Activated naive CD4-positive, alpha-beta T cell treated with anti-CD3 and anti-CD28 coated beads, Interleukin-2, amount 10 ng/mL, durations not matched to agents 7 days and 5 days (primary cell): ENCODE results near the gene KLHL1.
"Not testable (repeated sequence)": the region's sequence is repeated elsewhere in the genome, so short reads cannot be mapped to it uniquely, and the experiment has no call there.

ENCODE experiments used
- CTCF ChIA-PET: fragments of 350-600 bp; sonication (Branson Sonifier 250); formaldehyde crosslinking; loops from one replicate; lab custom pipeline; 2021; ENCODE audit warnings: antibody characterized with exemption; lab: Charles Lee
- DNase-seq: peaks from one replicate; pipeline ENCODE4 v3.0.0-alpha.2; 2020
- H3K27ac Mint-ChIP-seq: one replicate; pipeline ENCODE4 v1.8.0; 2021; ENCODE audit warnings: mild to moderate bottlenecking, moderate library complexity, mixed read lengths
- H3K27me3 Mint-ChIP-seq: one replicate; pipeline ENCODE4 v1.8.0; 2021; ENCODE audit warnings: mild to moderate bottlenecking, mixed read lengths
- H3K36me3 Mint-ChIP-seq: one replicate; pipeline ENCODE4 v1.8.0; 2021; ENCODE audit warnings: mixed read lengths
- H3K4me1 Mint-ChIP-seq: one replicate; pipeline ENCODE4 v1.8.0; 2021; ENCODE audit warnings: mixed read lengths
- H3K4me3 Mint-ChIP-seq: one replicate; pipeline ENCODE4 v1.8.0; 2021; ENCODE audit warnings: mild to moderate bottlenecking, moderate library complexity, mixed read lengths
- H3K9me3 Mint-ChIP-seq: one replicate; pipeline ENCODE4 v1.8.0; 2021; ENCODE audit warnings: mixed read lengths

Gene KLHL1, protein sequence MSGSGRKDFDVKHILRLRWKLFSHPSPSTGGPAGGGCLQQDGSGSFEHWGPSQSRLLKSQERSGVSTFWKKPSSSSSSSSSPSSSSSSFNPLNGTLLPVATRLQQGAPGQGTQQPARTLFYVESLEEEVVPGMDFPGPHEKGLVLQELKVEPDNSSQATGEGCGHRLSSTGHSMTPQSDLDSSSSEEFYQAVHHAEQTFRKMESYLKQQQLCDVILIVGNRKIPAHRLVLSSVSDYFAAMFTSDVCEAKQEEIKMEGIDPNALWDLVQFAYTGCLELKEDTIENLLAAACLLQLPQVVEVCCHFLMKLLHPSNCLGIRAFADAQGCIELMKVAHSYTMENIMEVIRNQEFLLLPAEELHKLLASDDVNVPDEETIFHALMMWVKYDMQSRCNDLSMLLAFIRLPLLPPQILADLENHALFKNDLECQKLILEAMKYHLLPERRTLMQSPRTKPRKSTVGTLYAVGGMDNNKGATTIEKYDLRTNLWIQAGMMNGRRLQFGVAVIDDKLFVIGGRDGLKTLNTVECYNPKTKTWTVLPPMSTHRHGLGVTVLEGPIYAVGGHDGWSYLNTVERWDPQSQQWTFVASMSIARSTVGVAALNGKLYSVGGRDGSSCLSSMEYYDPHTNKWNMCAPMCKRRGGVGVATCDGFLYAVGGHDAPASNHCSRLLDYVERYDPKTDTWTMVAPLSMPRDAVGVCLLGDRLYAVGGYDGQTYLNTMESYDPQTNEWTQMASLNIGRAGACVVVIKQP

DNA sequence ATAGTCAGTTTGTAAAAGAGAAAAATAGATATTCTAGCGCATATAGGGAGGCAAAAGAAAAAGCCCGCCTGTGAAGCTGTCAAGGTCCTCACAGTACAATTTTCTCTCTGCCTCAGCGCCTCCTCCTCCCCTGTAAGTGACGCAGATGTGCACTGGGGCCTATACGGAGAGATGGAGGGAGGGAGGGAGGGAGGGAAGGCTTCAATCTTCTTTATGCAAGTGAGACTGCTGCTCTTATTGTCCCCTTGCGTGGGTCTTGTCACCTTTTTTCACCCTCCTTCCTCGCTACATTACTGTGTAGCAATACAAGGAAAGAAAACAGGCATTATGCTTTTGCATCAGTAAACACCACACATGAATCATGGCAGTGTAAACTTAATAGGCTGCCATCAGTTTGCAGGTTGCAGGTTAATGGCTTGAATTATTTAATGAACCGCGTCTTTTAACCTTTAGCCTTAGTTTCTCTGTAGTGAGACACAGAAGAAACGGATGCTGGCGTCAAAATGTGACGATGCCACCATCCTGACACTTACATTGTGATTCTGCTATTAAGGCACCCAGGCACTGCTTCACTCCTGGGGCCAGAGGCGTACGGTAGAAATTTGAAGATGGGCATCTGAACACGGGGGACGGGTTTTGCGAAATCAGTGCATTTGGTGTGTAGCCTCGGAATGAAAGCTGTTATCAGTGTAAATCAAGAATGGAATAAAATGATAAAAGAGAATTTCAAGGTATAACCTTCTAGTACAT is at the start of gene KLHL1:
TSS of gene KLHL1 (minus strand) at position 97 of the 750 bp plus-strand sequence. CDS start 753 bp downstream, outside the sequence.
- CTCF ChIA-PET, result no interaction called here
- H3K36me3 Mint-ChIP-seq, result no peaks in the 10 kb centered on the region
- H3K27me3 Mint-ChIP-seq, result peaks cover 7% of the 10 kb centered on the region
- H3K27ac Mint-ChIP-seq, result no peak within 1 kb of the TSS
- no peak within 1 kb of the TSS for H3K4me3 Mint-ChIP-seq
- no peak for DNase-seq
- H3K4me1 Mint-ChIP-seq, result no peaks in the 10 kb centered on the region
- no peaks in the 10 kb centered on the region for H3K9me3 Mint-ChIP-seq

DNA sequence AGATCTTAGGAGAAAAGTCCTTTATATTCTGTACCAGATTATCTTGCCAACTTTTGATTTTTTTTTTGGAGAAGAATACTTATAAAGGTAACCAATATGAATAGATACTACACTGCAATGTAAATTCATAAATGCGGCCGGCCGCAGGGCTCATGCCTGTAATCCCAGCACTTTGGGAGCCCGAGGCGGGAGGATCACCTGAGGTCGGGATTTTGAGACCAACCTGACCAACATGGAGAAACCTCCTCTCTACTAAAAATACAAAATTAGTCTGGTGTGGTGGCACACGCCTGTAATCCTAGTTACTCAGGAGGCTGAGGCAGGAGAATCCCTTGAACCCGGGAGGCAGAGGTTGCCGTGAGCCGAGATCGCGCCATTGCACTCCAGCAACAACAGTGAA is 34.4 kb upstream of the KLHL1 start:
- H3K36me3 Mint-ChIP-seq, H3K4me3 Mint-ChIP-seq, DNase-seq, H3K9me3 Mint-ChIP-seq, H3K4me1 Mint-ChIP-seq, CTCF ChIA-PET, H3K27ac Mint-ChIP-seq, H3K27me3 Mint-ChIP-seq: not testable (repeated sequence)

DNA sequence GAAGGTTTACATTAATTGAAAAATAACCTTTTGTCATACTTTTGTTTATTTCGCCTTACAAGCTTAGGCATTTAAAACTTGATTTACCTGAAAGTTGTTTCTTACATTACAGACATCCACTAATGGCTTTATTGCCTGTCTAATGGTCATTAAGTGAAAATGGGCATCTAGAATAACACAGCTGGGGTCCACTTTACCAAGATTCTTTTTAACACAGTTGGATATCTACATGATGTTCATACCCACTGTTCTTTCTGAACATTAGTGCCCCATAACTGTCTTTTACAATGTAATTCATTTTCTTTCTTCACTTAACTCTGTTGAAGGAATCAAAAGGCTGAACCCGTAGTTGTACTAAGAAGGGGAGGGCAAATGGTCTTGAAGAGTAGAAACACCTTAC is 19.8 kb upstream of the KLHL1 start:
- no peak for DNase-seq
- Mint-ChIP-seq H3K36me3 (no peaks in the 10 kb centered on the region), H3K4me3 (no peak overlapping the region), H3K27ac (no peak overlapping the region), H3K27me3 (no peaks in the 10 kb centered on the region), H3K4me1 (no peaks in the 10 kb centered on the region), H3K9me3 (no peaks in the 10 kb centered on the region)
- CTCF ChIA-PET, result interaction anchor here (0.7 kb wide), 1 partner anchor 74 kb away, joined by 3 read pairs; no protein-coding TSS in a partner anchor

DNA sequence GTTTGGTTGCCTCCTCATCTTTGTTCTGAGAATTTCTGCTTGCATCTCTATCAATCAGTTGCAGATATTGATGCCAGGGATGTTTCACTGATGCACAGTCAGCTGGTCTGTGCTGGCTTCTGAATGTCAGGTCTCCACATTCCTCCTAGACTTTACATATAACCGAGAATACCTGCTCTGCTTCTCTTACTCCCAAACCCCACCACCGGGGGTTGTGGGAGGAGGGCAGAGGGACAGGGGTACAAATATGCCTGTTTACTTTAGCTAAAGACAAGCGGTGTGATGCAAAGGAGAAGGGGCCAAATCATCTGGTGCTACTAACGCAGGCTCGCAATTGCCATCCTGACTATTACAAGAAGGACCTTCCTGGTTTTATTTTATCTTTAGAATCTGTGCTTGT is 17.4 kb upstream of the KLHL1 start:
- Mint-ChIP-seq H3K9me3 (peaks cover 2% of the 10 kb centered on the region), H3K27me3 (no peaks in the 10 kb centered on the region), H3K4me3 (no peak overlapping the region), H3K4me1 (no peaks in the 10 kb centered on the region), H3K27ac (no peak overlapping the region), H3K36me3 (no peaks in the 10 kb centered on the region)
- no peak for DNase-seq
- CTCF ChIA-PET, result no interaction called here

DNA sequence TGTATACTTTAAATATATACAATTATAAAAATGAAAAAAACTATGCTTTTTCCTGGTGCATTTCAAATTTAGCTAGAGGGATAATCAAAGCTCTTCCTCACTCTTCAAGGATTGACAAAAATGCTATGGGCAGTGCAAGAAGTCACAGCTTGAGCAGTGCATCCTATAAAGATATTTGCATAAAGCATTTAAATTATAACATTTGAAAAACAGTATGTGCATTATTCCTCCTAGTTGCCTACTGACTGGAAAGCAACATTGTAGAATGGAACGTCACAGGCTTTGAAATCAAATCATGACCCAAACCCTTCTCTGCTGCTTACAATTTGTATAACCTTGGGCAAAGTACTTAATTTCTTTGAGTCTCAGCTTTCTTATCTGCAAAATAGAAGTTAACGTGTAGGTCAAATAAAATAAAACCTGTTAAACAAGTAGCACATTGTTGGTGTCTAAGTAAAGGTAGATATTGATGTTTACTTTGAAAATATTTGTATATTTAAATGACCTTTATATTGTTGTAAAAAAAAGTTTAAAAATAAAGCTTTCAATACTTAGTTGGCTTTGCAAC is 9.2 kb upstream of the KLHL1 start:
- peaks cover 2% of the 10 kb centered on the region for H3K9me3 Mint-ChIP-seq
- H3K36me3 Mint-ChIP-seq, result no peaks in the 10 kb centered on the region
- H3K27ac Mint-ChIP-seq, result no peak overlapping the region
- no peaks in the 10 kb centered on the region for H3K27me3 Mint-ChIP-seq
- no peak overlapping the region for H3K4me3 Mint-ChIP-seq
- no peaks in the 10 kb centered on the region for H3K4me1 Mint-ChIP-seq
- CTCF ChIA-PET, result no interaction called here
- no peak for DNase-seq

DNA sequence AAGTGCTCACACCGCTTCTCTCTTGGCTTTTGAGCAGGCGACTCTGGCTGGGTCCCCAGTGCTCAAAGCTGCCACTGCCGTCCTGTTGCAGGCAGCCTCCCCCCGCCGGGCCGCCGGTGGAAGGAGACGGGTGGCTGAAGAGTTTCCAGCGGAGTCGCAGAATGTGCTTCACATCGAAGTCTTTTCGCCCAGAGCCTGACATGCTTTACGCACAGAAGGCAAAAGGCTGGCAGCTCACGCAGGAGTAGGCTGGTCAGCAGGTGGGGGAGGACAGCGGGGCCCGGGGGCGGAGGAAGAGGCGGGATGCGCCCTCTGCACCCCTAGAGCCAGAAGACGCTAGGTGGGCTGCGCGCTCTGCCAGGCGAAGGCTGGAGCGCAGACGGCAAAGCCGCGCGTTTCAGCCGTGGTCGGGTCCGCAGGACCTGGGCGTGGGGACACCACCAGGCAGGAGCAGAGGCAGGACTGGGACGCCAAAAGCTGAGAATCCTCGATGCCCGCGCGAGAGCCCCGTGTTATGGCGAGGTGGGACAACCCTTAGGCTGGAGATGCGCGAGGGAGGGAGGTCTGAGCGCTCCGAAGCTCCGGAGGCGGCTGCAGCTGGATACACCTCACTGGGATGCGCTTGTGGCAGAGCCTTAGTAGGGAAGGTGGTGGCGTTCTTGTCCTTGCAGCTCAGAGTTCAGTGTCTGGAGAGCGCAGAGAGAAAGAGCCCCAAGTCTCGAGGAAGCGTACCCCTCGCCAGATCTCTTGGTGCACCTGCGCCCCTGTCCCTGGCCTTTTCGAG is 562 bp downstream of the KLHL1 start, which contains the start of gene ATXN8OS:
TSS of gene ATXN8OS (plus strand) at position 329 of the 784 bp plus-strand sequence.
- Mint-ChIP-seq H3K9me3 (no peaks in the 10 kb centered on the region), H3K27me3 (peaks cover 7% of the 10 kb centered on the region)

DNA sequence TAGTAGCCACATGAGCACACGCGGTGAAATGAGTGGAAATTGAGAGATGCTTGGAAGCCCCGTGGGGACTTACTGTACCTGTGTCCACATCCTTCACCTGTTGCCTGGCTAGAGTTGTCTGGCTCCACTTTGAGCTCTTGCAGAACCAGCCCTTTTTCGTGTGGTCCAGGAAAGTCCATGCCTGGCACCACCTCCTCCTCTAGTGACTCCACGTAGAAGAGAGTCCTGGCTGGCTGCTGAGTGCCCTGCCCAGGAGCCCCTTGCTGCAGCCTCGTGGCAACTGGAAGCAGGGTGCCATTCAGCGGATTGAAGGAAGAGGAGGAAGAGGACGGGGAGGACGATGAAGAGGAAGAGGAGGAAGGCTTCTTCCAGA is 1.1 kb downstream of the KLHL1 start:
- CTCF ChIA-PET, result no interaction called here
- no peak for DNase-seq
- Mint-ChIP-seq H3K4me3 (no peak overlapping the region), H3K36me3 (no peaks in the 10 kb centered on the region), H3K27ac (no peak overlapping the region), H3K9me3 (no peaks in the 10 kb centered on the region), H3K4me1 (no peaks in the 10 kb centered on the region), H3K27me3 (peaks cover 7% of the 10 kb centered on the region)

More for the DNA sequence above, 562 bp downstream of the KLHL1 start, which contains the start of gene ATXN8OS:
- H3K4me1 Mint-ChIP-seq, result no peaks in the 10 kb centered on the region
- no peak within 1 kb of the TSS for H3K4me3 Mint-ChIP-seq
- no peaks in the 10 kb centered on the region for H3K36me3 Mint-ChIP-seq
- DNase-seq, result no peak
- CTCF ChIA-PET, result no interaction called here
- no peak within 1 kb of the TSS for H3K27ac Mint-ChIP-seq

DNA sequence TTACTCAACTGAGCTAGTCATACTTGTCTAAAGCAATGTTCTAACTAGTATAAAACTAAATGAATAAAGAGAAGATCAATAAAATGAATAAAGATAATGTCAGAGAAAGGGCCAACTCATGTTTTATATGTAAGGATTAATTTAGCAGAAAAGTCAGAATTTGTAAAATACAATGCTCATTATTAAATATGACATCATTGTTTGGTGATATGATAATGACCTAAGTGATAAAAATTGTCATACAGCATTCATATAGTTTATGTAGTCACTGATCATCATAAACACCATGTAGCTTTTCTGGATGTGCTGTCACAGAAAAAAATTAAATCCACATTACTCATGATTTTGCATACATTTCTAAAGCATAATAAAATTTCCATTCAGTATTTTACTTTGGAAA is 3.8 kb downstream of the KLHL1 start:
- H3K4me1 Mint-ChIP-seq, result no peaks in the 10 kb centered on the region
- no peak overlapping the region for H3K4me3 Mint-ChIP-seq
- peaks cover 7% of the 10 kb centered on the region for H3K27me3 Mint-ChIP-seq
- no peak overlapping the region for H3K27ac Mint-ChIP-seq
- CTCF ChIA-PET, result no interaction called here
- DNase-seq, result no peak
- no peaks in the 10 kb centered on the region for H3K36me3 Mint-ChIP-seq
- no peaks in the 10 kb centered on the region for H3K9me3 Mint-ChIP-seq

DNA sequence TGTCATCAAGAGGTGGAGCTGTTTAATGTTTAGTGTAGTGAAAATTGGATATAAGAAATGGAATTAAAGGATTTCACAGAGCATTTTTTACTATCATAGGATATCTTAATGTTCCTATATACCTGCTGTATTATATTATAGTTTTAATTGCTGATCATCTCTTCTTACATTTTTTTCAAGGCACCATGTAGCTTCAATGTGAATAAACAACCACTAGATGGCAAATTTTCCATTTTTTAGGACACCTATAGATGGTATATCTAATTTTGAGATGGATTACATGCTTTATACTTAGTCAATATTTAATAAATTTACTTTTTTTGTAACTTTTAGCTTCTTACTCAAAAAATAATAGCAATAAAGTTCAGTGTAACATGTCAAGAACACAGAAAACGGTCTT is 9.6 kb downstream of the KLHL1 start:
- Mint-ChIP-seq H3K9me3 (peaks cover 2% of the 10 kb centered on the region), H3K27me3 (no peaks in the 10 kb centered on the region), H3K4me3 (no peak overlapping the region), H3K36me3 (no peaks in the 10 kb centered on the region), H3K4me1 (no peaks in the 10 kb centered on the region), H3K27ac (no peak overlapping the region)
- CTCF ChIA-PET, result no interaction called here
- DNase-seq, result no peak

DNA sequence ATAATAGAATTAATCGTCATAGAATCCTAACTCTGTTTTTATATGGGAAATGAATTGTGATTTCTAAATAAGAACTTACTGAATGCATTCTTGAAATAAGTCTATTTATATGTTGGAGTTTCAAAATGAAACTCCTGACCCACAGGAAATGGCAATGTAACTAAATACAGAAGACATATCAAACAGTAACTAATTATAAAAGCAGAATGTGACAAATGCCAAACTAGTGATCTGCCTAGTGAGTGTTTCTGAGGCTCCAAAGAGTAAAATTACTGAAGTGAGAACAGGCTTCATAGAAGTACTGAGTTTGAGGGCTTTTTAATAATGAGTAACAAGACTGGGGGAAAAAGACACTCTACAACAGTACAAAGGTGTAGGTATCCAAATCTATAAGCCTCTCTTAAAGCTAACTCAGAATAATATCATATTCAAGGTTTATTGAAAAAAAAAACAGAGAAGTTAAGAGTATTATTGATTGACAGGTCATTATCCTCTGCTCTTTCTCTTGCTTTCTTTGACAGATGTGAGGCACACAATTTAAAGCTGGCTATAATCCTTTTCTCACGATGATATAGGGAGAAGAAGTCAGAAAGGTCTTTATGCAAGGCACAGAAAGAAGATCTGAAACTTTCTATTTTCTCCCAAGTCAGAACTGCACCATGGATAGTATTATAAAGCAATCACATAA is 18.1 kb downstream of the KLHL1 start:
- H3K27me3 Mint-ChIP-seq, result no peaks in the 10 kb centered on the region
- H3K4me1 Mint-ChIP-seq, result no peaks in the 10 kb centered on the region
- H3K9me3 Mint-ChIP-seq, result peaks cover 6% of the 10 kb centered on the region
- H3K27ac Mint-ChIP-seq, result no peak overlapping the region
- no peak for DNase-seq
- no peak overlapping the region for H3K4me3 Mint-ChIP-seq
- no peaks in the 10 kb centered on the region for H3K36me3 Mint-ChIP-seq
- CTCF ChIA-PET, result no interaction called here

DNA sequence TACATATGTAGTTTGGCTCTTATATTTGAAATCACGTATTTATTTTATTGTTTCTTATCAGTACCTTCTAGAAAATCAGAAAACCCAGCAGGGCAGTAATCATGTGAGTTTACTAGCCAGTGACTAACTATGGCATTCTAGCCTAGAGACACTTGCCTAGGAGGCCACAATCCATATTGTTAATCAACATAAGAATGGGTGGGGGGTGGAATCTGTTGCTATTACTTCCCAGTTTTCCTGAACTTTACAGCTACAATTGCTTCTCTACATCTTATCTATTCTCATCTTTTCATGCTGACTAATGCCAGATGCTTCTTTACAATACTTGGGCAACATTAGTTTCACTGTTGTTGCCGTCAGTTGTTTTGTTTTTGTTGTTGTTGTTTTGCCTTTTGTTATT is 19.3 kb downstream of the KLHL1 start:
- CTCF ChIA-PET, result no interaction called here
- H3K27ac Mint-ChIP-seq, result no peak overlapping the region
- no peak for DNase-seq

DNA sequence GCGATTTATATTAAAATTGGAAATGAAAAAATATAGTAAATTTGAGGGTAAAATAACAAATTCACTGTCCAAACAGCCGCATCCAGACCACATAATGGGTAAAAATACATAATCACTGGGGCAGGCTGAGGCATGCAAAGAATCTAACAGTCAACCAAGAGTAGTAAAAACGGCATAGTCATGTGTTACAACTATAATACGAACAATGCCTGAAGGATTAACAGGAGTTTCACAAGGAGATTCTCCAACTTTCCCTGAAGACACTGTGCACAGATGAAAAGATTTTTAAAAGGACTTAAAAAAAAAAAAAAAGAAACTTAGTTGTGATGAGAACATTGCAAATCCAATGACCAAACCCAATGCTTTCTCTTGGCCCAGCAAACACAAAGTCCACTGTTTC is 21.0 kb downstream of the KLHL1 start:
- no peak for DNase-seq
- Mint-ChIP-seq H3K27me3 (no peaks in the 10 kb centered on the region), H3K4me3 (no peak overlapping the region), H3K4me1 (no peaks in the 10 kb centered on the region), H3K36me3 (no peaks in the 10 kb centered on the region), H3K27ac (no peak overlapping the region), H3K9me3 (peaks cover 6% of the 10 kb centered on the region)
- CTCF ChIA-PET, result no interaction called here

More for the DNA sequence above, 19.3 kb downstream of the KLHL1 start:
- Mint-ChIP-seq H3K36me3 (no peaks in the 10 kb centered on the region), H3K27me3 (no peaks in the 10 kb centered on the region), H3K4me3 (no peak overlapping the region), H3K4me1 (no peaks in the 10 kb centered on the region), H3K9me3 (peaks cover 6% of the 10 kb centered on the region)

DNA sequence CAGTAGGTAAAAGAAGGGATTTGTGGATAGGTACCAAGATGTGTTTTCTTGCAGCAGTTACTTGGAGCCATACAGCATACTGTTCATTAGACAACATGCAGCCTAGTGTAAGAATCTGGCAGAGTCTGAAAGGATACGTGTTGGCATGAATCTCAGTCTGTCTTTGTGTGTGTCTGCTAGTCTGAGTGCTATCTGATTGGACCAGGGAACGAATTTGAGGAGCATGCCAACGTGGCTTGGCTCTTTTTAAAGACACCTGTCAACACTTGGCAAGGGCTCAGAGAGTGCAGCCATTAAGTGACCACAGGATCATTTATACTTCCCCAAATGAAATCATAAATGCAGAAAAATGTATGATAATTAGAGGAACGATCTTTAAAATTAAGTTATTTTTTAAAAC is 28.2 kb downstream of the KLHL1 start:
- CTCF ChIA-PET, result no interaction called here
- H3K27me3 Mint-ChIP-seq, result no peaks in the 10 kb centered on the region
- H3K36me3 Mint-ChIP-seq, result no peaks in the 10 kb centered on the region
- peaks cover 7% of the 10 kb centered on the region for H3K9me3 Mint-ChIP-seq
- no peaks in the 10 kb centered on the region for H3K4me1 Mint-ChIP-seq
- no peak overlapping the region for H3K4me3 Mint-ChIP-seq
- H3K27ac Mint-ChIP-seq, result no peak overlapping the region
- DNase-seq, result no peak
